ENCODE data around the gene SDC3.

Gene SDC3

DNA sequence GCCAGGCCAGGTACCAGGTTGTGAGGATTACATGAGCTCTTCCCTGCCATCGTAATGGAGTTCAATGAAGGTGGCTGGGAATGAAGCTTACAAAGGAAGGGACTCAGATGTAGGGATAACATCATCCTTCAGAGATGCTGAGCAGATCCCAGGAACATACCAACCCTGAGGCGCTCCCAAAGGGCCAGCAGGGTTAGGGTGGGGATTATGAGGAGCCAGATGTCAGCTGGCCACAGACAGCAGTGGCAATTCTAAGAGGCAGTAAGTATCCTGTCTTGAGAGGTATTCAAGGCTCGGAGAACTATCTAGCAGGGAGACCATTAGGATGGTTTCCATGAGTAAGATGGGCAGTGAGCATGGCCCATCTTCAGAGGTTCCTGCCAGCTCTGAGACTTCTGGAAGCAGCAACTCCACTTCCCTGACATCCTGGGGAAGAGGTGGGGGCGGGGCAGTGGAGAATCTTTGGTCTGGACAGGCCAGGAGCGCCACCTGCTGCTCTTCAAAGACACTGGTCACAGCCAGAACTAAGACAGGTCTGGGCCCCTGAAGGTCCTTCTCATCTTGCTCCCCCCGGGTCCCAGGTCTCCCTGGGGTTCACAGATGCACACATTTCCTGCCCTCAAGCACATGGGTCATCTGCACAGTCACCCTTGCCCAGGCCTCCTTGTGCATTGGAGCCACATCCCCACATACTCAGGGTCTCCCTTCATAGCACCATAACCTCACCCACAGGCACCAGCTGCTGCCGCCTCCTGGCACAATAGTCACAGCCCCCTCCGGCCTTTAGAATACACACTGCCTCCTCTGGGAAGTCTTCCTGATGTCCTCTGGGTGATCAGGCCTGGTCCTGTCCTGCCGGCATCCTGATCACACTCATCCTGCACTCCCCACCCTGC is 2.7 kb upstream of the SDC3 start:
- peak; percentile 40 for DNase-seq (ENCODE audit: low read depth)
- TF ChIP-seq, protein P1, sequence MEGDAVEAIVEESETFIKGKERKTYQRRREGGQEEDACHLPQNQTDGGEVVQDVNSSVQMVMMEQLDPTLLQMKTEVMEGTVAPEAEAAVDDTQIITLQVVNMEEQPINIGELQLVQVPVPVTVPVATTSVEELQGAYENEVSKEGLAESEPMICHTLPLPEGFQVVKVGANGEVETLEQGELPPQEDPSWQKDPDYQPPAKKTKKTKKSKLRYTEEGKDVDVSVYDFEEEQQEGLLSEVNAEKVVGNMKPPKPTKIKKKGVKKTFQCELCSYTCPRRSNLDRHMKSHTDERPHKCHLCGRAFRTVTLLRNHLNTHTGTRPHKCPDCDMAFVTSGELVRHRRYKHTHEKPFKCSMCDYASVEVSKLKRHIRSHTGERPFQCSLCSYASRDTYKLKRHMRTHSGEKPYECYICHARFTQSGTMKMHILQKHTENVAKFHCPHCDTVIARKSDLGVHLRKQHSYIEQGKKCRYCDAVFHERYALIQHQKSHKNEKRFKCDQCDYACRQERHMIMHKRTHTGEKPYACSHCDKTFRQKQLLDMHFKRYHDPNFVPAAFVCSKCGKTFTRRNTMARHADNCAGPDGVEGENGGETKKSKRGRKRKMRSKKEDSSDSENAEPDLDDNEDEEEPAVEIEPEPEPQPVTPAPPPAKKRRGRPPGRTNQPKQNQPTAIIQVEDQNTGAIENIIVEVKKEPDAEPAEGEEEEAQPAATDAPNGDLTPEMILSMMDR (IDR thresholded peaks at IDR 0.05; ENCODE audit: control insufficient read depth, insufficient read depth, low read depth, low read length, missing control alignments), result peak; percentile 96
- no peak overlapping the region for H3K4me3 ChIP-seq (ENCODE audit: control insufficient read depth, low read depth, low read length)

DNA sequence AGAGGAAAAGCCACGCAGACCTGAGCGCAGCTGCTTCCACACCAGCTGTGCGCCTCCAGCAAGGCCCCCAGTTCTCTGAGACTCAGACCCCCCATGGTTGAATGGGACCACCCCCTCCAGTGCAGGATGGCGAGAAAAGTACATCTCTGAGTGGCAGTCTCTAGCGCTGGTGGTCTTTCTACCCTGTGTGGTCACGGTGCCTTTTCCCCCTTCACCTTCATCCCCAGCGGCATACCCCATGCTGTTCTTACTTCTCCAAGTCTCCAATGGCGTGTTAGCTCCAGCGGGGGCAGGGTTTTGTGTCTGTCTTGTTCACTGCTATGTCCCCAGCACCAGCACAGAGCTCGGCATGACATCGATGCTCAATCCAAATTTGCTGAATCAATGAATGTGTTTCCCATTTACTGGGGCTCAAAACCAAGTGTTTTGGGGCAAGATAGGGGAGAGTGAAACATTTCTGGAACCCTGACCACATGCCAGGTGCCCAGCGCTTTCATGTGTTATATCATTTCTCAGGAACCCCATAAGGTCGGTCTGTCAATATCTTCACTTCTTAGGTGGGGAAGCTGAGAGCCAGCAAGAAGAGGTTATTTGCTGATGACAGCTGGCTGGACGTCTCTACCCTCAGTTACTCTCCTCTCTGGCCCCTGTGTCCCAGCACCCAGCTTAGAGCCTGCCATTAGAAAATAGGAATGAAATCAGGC is 959 bp upstream of the SDC3 start:
- TF ChIP-seq, protein P1 (IDR thresholded peaks at IDR 0.05; ENCODE audit: control insufficient read depth, insufficient read depth, low read depth, low read length, missing control alignments), result no peak
- H3K4me3 ChIP-seq (ENCODE audit: control insufficient read depth, low read depth, low read length), result no peak overlapping the region
- no peak for DNase-seq (ENCODE audit: low read depth)

DNA sequence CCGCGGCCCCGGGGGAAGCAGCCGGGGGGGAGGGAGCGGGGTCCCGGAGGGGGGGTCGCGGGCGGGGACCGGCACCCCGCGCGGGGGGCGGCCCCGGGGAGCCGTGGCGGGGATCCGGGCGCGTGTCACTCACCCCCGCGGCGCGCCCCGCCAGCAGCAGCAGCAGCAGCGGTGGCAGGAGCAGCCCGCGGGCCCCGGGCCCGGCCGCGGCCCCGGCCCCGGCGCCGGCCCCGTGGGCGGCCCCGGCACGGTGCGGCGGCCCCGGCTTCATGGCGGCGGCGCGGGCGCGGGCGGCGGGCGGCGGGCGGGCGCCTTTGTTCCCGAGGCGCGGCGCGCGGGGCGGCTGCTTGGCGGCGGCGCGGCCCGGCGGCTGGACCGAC is 252 bp downstream of the SDC3 start:
- no peak for DNase-seq (ENCODE audit: low read depth)
- TF ChIP-seq, protein P1 (IDR thresholded peaks at IDR 0.05; ENCODE audit: control insufficient read depth, insufficient read depth, low read depth, low read length, missing control alignments), result no peak
- peak overlapping the region; percentile 76 for H3K4me3 ChIP-seq (ENCODE audit: control insufficient read depth, low read depth, low read length)

DNA sequence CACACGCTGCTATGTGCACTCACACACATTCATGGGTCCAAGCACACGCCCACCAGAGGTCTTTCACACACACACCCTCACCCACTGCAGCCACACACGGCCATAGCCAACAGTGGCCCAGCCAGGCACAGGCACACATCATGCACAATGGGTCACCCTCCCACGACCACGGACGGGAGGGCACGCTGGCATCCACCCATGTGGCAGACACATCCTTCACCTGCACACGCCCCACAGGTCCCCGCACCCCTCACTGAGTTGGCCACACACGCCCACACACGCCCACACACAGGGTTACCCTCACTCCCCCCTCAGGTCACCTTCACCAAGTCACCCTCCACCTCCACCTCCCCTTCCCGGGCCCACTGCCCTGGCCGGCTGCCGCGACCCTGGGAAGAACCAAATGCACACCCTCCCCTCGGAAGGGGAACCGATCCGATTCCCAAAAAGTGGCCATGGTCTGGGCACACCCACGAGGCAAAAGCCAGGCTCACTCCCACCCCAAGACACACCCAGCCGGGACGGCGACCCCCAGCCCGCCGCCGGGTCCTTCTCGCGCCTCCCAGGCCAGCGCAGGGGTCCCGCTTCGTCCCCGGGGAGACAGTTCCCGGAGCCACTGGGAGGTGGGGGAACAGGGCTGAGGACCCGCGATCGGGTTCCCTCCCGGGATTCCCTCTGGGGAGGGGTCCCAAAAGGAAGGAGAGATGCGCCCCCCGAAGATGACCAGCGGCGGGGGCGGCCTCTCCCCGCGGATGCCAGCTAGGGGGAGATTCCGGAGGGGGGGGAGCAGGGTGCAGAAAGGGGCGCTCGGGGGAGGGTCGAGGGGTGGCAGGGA is 860 bp downstream of the SDC3 start:
- peak overlapping the region; percentile 76 for H3K4me3 ChIP-seq (ENCODE audit: control insufficient read depth, low read depth, low read length)
- no peak for DNase-seq (ENCODE audit: low read depth)
- TF ChIP-seq, protein P1 (IDR thresholded peaks at IDR 0.05; ENCODE audit: control insufficient read depth, insufficient read depth, low read depth, low read length, missing control alignments), result no peak

DNA sequence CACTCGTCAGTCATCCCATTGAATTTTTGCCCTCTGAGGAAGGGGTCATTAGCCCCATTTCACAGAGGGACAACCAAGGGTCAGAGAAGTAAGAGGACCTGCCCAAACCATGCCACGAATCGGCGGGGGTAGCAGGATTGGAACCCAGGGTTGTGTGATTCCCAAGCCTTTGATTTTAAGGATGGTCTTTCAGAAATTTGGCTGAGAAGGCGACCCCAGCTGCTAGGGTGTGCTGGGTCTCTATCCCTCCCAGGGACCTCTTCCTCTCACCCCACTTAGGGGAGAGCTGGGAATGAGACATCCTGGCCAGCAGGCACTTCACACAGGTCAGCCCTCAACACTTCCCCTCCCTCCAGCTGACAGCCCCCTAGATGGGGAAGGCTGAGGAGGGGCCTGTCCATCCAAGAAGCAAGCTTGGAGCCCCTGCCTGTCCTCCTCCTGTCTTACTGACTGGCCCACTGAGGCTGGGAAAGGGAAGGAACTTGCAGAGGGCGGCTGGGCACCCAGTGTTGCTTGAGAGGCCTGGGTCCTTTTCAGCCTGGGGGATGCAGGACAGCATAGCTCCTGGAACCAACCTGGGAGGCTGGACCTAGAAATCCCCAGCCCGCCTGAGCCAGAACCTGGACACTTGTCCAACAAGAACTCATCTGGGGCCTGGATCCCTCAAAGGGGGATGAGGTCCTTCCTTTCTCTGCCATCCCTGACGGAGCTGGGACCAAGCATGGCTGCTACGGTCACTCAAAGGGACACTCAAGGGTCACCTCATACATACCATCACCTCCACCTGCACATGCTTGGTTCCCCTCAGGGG is 1.7 kb downstream of the SDC3 start:
- DNase-seq (ENCODE audit: low read depth), result no peak
- H3K4me3 ChIP-seq (ENCODE audit: control insufficient read depth, low read depth, low read length), result peak overlapping the region; percentile 76; the same call in 1 of the 2 replicates
- TF ChIP-seq, protein P1 (IDR thresholded peaks at IDR 0.05; ENCODE audit: control insufficient read depth, insufficient read depth, low read depth, low read length, missing control alignments), result no peak

Measured in AG09309 (cell line).